ENCODE results near the gene CASZ1.

DNA sequence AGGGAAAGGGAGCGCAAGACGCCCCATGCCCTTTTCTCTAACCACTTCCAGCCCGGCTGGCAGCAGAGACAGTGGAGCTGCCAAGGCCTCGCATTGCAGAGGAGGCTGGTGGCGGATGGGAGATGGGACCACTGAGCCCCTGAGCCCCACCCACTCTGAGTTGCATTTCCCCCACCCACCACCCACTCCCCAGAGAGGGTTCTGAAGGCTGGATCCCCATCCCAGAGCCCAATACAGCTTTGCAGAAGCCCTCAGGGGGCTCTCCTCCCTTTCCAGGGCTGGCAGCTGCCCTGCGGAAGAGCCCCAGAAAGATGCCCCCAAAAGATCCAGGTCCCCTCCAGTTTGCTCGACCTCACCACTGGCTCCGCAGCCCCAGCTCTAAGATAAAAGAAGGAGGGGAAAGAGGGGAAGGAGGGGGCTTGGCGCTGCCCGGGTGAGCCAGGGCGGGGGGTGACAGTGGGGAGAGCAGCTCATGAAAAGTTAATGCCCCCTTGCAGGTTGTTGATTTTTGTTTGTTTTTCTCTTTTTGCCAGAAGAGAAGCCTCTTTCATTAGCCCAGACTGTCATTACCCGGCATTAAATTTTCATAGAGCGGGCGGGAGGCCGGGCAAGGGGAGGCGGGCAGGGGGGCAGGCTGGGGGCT, 38.4 kb upstream of the CASZ1 start:
- TF ChIP-seq CTCF (IDR thresholded peaks at IDR 0.05) (no peak), POLR2A (IDR thresholded peaks at IDR 0.05) (no peak)

All from lower leg skin (tissue), 3 donors.